HL-60 (cell line): ENCODE results near the gene CNNM3.
A peak's percentile ranks its signal among the peaks of the same experiment; 100 is the strongest.

Experiments
- DNase-seq, 2 experiments: peaks; one replicate each; pipeline ENCODE4 v3.0.0-alpha.2; 2010 to 2020; ENCODE audit warnings: low read depth in 1 of 2, low spot score in 1 of 2
- H3K27ac ChIP-seq: fragments of 250-450 bp; sonication (Bioruptor Pico); replicated peaks from 2 replicates; pipeline ENCODE4 v1.5.1; 2020; ENCODE audit warnings: mild to moderate bottlenecking, moderate library complexity
- H3K27me3 ChIP-seq: fragments of 250-450 bp; sonication (Bioruptor Pico); 2 replicates; pipeline ENCODE4 v1.5.1; 2021; ENCODE audit warnings: mild to moderate bottlenecking, moderate library complexity; ENCODE audit not compliant: insufficient read depth, poor library complexity, severe bottlenecking
- H3K4me3 ChIP-seq: replicated peaks from 2 replicates; pipeline ENCODE4 v1.5.1; 2011; ENCODE audit warnings: mild to moderate bottlenecking, control low read depth, low read length; ENCODE audit not compliant: insufficient read depth
- GABPA ChIP-seq: IDR thresholded peaks from 2 replicates; pipeline ENCODE4 v1.6.1; 2012; ENCODE audit warnings: low read depth
- POLR2AphosphoS5 ChIP-seq: IDR thresholded peaks from 2 replicates; pipeline ENCODE4 v1.6.1; 2012; ENCODE audit warnings: low read depth
- SPI1 ChIP-seq: IDR thresholded peaks from 2 replicates; pipeline ENCODE4 v1.6.1; 2012; ENCODE audit warnings: low read depth, mild to moderate bottlenecking, borderline replicate concordance
- TF ChIP-seq, protein P1 (sequence below): IDR thresholded peaks from one replicate; pipeline ENCODE4 v1.5.1; 2011; ENCODE audit warnings: low read length, control low read depth, inconsistent platforms; ENCODE audit not compliant: insufficient read depth
- TF ChIP-seq, protein P2 (sequence below): IDR thresholded peaks from 2 replicates; pipeline ENCODE4 v1.6.1; 2012; ENCODE audit warnings: low read depth; ENCODE audit not compliant: insufficient replicate concordance

CNNM3 gene

DNA sequence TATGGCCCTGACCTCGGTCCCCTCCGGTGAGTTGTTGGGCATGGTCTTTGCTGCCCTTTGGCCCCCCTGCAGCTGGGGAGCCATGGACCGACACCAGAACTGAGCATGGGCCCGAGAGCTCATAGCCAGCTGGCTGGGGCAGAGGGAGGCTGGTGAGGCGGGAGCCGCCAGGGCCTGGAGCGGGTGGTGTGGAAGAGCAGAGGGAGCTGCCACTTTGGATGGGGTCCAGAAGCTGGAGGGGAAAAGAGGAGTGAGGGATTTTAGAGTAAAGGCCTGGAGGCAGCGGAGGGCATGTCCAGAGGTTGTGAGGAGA, 16.5 kb upstream of the CNNM3 start:
- TF ChIP-seq, protein P1, sequence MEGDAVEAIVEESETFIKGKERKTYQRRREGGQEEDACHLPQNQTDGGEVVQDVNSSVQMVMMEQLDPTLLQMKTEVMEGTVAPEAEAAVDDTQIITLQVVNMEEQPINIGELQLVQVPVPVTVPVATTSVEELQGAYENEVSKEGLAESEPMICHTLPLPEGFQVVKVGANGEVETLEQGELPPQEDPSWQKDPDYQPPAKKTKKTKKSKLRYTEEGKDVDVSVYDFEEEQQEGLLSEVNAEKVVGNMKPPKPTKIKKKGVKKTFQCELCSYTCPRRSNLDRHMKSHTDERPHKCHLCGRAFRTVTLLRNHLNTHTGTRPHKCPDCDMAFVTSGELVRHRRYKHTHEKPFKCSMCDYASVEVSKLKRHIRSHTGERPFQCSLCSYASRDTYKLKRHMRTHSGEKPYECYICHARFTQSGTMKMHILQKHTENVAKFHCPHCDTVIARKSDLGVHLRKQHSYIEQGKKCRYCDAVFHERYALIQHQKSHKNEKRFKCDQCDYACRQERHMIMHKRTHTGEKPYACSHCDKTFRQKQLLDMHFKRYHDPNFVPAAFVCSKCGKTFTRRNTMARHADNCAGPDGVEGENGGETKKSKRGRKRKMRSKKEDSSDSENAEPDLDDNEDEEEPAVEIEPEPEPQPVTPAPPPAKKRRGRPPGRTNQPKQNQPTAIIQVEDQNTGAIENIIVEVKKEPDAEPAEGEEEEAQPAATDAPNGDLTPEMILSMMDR: no peak
- no peak for TF ChIP-seq POLR2AphosphoS5
- TF ChIP-seq, protein P2, sequence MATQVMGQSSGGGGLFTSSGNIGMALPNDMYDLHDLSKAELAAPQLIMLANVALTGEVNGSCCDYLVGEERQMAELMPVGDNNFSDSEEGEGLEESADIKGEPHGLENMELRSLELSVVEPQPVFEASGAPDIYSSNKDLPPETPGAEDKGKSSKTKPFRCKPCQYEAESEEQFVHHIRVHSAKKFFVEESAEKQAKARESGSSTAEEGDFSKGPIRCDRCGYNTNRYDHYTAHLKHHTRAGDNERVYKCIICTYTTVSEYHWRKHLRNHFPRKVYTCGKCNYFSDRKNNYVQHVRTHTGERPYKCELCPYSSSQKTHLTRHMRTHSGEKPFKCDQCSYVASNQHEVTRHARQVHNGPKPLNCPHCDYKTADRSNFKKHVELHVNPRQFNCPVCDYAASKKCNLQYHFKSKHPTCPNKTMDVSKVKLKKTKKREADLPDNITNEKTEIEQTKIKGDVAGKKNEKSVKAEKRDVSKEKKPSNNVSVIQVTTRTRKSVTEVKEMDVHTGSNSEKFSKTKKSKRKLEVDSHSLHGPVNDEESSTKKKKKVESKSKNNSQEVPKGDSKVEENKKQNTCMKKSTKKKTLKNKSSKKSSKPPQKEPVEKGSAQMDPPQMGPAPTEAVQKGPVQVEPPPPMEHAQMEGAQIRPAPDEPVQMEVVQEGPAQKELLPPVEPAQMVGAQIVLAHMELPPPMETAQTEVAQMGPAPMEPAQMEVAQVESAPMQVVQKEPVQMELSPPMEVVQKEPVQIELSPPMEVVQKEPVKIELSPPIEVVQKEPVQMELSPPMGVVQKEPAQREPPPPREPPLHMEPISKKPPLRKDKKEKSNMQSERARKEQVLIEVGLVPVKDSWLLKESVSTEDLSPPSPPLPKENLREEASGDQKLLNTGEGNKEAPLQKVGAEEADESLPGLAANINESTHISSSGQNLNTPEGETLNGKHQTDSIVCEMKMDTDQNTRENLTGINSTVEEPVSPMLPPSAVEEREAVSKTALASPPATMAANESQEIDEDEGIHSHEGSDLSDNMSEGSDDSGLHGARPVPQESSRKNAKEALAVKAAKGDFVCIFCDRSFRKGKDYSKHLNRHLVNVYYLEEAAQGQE: no peak
- TF ChIP-seq GABPA: no peak
- TF ChIP-seq SPI1: no peak
- Histone ChIP-seq H3K4me3 (no peak overlapping the region), H3K27ac (no peak overlapping the region), H3K27me3 (no peaks in the 10 kb centered on the region)
- no peak for DNase-seq

DNA sequence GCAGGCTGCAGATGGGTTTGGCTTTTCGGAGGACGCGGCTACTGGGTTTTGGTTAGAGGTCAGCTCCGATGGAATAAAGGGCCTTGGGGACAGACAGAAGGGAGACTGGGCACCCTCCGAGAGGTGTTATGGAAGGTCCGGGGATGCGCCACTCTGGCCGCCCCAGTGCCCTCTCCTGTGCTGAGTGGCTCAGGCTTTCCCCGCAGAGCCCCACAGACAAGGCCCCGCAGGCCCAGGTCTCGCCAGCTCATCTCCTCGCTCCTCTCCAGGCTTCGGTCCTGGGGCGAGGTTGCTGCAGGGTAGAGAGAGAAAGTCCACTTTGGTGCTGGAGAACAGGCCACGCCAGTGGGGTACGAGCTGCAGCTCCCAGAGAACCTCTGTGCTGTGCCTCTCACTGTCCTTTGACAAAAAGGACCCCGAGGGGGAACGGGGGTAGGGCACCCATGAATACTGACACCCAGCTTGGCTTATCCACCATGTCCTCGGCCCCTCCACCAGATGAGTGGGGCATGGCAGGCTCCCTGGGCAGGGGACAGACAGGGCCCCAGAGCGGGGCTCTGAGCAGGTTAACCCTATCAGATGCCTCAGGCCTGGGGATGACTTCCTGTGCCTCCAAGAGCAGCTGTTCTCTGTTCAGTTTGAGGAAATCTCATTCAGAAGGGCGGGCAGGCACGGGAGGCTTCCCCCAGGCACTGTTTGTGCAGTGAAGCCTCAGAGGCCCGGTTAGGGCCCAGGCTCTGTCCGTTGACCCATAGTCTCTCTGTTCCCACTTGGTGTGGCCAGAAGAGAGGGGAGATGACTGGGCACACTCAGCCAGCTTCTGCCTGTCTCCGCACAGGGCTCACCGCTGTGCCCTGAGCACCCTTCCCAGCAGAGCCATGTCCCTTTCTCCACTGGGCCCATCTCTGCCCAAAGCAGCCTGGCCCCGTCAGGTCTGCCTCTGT, 15.7 kb upstream of the CNNM3 start:
- TF ChIP-seq, protein P2: no peak
- TF ChIP-seq GABPA (no peak), POLR2AphosphoS5 (no peak), SPI1 (no peak)
- TF ChIP-seq, protein P1: no peak
- Histone ChIP-seq H3K4me3 (no peak overlapping the region), H3K27me3 (no peaks in the 10 kb centered on the region), H3K27ac (no peak overlapping the region)
- DNase-seq: no peak

DNA sequence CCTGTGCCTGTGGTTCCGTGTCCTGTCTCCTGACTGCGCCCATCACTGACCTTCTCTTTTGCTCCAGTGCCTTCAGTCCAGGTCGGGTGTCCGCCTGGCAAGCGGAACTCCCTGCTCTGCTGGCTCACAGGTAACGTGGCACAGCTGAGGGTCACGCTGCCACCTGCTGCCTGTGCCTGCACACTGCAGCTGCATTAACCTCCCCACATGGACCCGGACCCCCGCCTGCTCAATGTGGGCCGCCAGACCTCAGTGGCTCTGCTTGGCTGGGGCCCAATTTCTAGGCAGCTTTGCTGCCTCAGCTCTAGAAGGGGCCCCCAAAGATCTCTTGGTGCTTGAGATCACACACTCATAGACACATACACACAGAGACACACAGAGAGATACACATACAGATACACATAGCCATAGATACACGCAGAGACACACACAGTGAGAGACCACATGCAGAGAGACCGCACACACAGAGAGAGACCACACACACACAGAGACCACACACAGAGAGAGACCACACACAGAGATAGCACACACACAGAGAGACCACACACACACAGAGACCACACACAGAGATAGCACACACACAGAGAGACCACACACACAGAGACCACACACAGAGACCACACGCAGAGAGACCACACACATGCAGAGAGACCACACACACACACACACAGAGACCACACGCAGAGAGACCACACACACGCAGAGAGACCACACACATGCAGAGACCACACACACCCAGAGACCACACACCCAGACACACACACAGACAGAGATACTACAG, 14.9 kb upstream of the CNNM3 start:
- TF ChIP-seq, protein P1: peak; percentile 80
- TF ChIP-seq SPI1: no peak
- Histone ChIP-seq H3K4me3 (no peak overlapping the region), H3K27ac (no peak overlapping the region), H3K27me3 (no peaks in the 10 kb centered on the region)
- DNase-seq: peak; percentile 49 to 72
